ENCODE data around the gene HFM1. TPM values are rescaled to one million over a fixed set of nuclear protein-coding genes. Genes with fewer than 3 reads are reported as not detected.

Gene HFM1, protein sequence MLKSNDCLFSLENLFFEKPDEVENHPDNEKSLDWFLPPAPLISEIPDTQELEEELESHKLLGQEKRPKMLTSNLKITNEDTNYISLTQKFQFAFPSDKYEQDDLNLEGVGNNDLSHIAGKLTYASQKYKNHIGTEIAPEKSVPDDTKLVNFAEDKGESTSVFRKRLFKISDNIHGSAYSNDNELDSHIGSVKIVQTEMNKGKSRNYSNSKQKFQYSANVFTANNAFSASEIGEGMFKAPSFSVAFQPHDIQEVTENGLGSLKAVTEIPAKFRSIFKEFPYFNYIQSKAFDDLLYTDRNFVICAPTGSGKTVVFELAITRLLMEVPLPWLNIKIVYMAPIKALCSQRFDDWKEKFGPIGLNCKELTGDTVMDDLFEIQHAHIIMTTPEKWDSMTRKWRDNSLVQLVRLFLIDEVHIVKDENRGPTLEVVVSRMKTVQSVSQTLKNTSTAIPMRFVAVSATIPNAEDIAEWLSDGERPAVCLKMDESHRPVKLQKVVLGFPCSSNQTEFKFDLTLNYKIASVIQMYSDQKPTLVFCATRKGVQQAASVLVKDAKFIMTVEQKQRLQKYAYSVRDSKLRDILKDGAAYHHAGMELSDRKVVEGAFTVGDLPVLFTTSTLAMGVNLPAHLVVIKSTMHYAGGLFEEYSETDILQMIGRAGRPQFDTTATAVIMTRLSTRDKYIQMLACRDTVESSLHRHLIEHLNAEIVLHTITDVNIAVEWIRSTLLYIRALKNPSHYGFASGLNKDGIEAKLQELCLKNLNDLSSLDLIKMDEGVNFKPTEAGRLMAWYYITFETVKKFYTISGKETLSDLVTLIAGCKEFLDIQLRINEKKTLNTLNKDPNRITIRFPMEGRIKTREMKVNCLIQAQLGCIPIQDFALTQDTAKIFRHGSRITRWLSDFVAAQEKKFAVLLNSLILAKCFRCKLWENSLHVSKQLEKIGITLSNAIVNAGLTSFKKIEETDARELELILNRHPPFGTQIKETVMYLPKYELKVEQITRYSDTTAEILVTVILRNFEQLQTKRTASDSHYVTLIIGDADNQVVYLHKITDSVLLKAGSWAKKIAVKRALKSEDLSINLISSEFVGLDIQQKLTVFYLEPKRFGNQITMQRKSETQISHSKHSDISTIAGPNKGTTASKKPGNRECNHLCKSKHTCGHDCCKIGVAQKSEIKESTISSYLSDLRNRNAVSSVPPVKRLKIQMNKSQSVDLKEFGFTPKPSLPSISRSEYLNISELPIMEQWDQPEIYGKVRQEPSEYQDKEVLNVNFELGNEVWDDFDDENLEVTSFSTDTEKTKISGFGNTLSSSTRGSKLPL (N-terminal part only)
- polyA plus RNA-seq, result 4.1 and 7.1 TPM in 2 replicates

DNA sequence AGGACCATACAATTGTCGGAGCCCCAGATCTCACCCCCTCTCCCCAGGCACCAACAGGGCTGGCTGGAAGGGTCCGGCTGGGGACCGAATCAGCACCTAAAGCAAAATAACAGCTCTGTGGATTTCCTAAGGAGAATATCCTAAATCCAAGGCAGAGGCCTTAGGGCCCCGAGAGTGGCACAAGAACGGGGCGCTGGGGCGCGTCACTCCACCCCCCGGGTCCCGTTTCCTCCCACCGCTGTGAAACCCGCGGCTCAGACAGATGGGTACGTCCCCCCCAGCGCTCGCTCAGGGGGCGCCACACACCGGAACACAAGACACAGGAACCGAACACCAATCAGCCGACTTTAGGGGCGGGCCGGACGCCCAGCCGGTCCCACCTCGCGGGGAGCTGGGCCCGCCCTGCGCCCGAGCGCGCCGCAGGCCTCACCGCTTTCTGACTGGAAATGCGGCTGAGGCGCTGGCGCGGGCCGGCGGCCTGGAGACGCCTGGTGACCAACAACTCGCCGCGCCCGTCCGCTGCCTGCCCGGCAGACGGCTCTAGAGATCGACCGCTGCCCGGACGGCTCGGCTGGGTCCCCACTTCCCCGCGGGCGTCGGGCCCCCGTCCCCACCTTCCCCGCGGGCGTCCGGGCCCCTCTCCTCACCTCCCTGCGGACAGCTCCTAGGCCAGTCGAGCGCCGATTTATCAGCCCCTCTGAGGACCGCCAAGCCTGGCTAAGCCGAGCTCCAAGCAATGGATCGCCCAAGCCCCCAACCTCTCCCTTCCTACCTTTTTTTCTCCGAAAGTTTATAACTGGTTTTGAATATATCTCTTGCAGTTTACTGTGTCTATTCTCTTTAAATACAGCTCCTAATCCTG lies at the start of gene HFM1:
TSS of gene HFM1 (minus strand) at position 687 of the 862 bp plus-strand sequence. CDS start 3,755 bp downstream, outside the sequence.

Other genes with a start within 250 kb of the HFM1 start
- gene CDC7, start 96.0 kb upstream of the HFM1 start, polyA plus RNA-seq, result 18.5 and 23.9 TPM in 2 replicates

All from Purkinje cell (primary cell).